GM23248 (cell line): ENCODE results near the gene AVL9.

Source experiments
- EZH2 ChIP-seq: fragments of 200-600 bp; sonication (generic); IDR thresholded peaks from 2 replicates; pipeline ENCODE4 v1.6.1; 2018; ENCODE audit warnings: antibody characterized with exemption, mild to moderate bottlenecking; ENCODE audit not compliant: insufficient read depth, poor library complexity, severe bottlenecking
- EZH2phosphoT487 ChIP-seq: fragments of 200-600 bp; sonication (generic); IDR thresholded peaks from 2 replicates; pipeline ENCODE4 v1.6.1; 2018; ENCODE audit warnings: antibody characterized with exemption, moderate library complexity, mild to moderate bottlenecking, low read depth; ENCODE audit not compliant: insufficient read depth

DNA sequence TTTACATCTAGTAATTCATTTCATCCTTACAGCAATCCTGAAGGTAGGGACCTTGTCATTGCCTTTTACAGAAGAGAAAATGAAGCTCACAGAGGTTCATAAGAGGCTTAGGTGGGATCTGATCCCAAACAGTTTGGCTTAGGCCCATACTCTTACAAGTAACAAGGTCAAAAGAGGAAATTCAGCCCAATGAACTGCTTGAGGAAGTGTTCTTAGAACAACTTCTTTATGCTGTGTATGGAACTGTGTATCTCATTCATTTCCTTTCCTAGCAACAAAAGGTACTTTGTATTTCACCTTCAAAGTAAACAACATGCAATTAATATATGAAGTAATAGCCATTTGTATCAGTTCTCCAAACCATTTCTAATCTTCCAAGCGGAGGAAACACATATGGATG lies 79.3 kb downstream of the AVL9 start:
- TF ChIP-seq EZH2 (no peak), EZH2phosphoT487 (no peak)
